ENCODE results near the gene PFDN1.

- no peak for TF ChIP-seq EZH2 (IDR thresholded peaks at IDR 0.05; ENCODE audit: borderline replicate concordance, insufficient read depth, low read length, poor library complexity, severe bottlenecking)
- no peak for TF ChIP-seq EP300 (conservative IDR thresholded peaks at IDR 0.05; ENCODE audit: poor library complexity, severe bottlenecking)
Observed at GRCh38 chr5:140208065-140208464, 94.8 kb downstream of the PFDN1 start.
